Activated CD4-positive, alpha-beta T cell treated with anti-CD3 and anti-CD28 coated beads, Interleukin-2, amount 10 ng/mL, durations not matched to agents 7 days and 5 days (primary cell): ENCODE results near the gene PTDSS2. TPM values are rescaled to one million over a fixed set of nuclear protein-coding genes. Genes with fewer than 3 reads are reported as not detected.
"Not testable (repeated sequence)": the region's sequence is repeated elsewhere in the genome, so short reads cannot be mapped to it uniquely, and the experiment has no call there.

ENCODE experiments used
- CTCF ChIA-PET: fragments of 350-600 bp; sonication (Branson Sonifier 250); formaldehyde crosslinking; loops from one replicate; lab custom pipeline; 2021; ENCODE audit warnings: antibody characterized with exemption; lab: Charles Lee
- POLR2A ChIA-PET: fragments of 350-600 bp; sonication (Branson Sonifier 250); formaldehyde crosslinking; loops from one replicate; lab custom pipeline; 2021; ENCODE audit warnings: antibody characterized with exemption; lab: Charles Lee
- DNase-seq: peaks from one replicate; pipeline ENCODE4 v3.0.0-alpha.2; 2020
- H3K27ac Mint-ChIP-seq: one replicate; pipeline ENCODE4 v1.8.0; 2021; ENCODE audit warnings: mild to moderate bottlenecking, moderate library complexity, mixed read lengths
- H3K27me3 Mint-ChIP-seq: one replicate; pipeline ENCODE4 v1.8.0; 2021; ENCODE audit warnings: mixed read lengths
- H3K36me3 Mint-ChIP-seq: one replicate; pipeline ENCODE4 v1.8.0; 2021; ENCODE audit warnings: low read depth, mixed read lengths
- H3K4me1 Mint-ChIP-seq: one replicate; pipeline ENCODE4 v1.8.0; 2021; ENCODE audit warnings: mixed read lengths
- H3K4me3 Mint-ChIP-seq: one replicate; pipeline ENCODE4 v1.8.0; 2021; ENCODE audit warnings: mild to moderate bottlenecking, moderate library complexity, mixed read lengths
- H3K9me3 Mint-ChIP-seq: one replicate; pipeline ENCODE4 v1.8.0; 2021; ENCODE audit warnings: mixed read lengths
- total RNA-seq, 2 experiments: library from RNA; stranded (reverse); gene quantifications; one replicate each; pipeline ENCODE4 v1.2.3, GENCODE V29; 2021

The PTDSS2 gene
- total RNA-seq, 2 experiments from 2014 or later = 22.7 to 25.2 TPM

DNA sequence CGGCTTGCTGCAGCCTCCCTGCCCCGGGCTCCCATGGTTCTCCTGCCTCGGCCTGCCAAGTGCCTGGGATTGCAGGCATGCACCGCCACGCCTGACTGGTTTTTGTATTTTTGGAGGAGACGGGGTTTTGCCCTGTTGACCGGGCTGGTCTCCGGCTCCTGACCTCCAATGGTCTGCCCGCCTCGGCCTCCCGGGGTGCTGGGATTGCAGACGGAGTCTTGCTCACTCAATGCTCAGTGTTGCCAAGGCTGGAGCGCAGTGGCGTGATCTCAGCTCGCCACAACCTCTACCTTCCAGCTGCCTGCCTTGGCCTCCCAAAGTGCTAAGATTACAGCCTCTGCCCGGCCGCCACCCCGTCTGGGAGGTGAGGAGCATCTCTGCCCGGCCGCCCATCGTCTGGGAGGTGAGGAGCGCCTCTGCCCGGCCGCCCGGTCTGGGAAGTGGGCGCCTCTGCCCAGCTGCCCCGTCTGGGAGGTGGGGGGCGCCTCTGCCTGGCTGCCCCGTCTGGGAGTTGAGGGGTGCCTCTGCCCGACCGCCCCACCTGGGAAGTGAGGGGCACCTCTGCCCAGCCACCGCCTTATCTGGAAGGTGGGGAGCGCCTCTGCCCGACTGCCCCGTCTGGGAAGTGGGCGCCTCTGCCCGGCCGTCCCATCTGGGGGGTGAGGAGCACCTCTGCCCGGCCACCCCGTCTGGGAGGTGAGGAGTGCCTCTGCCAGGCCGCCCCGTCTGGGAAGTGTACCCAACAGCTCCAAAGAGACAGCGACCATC is 67.0 kb downstream of the PTDSS2 start:
- H3K27ac Mint-ChIP-seq, POLR2A ChIA-PET, H3K4me3 Mint-ChIP-seq, DNase-seq, H3K27me3 Mint-ChIP-seq, H3K4me1 Mint-ChIP-seq: not testable (repeated sequence)
- Mint-ChIP-seq H3K36me3 (peaks cover 16% of the 10 kb centered on the region), H3K9me3 (peaks cover 11% of the 10 kb centered on the region)
- CTCF ChIA-PET = interaction anchor here (0.5 to 2.6 kb wide), 2 partner anchors 10 to 153 kb away, joined by 4 to 64 read pairs; partner anchors contain the start of gene RNH1

GRCh38 chr11:518463-519202 is 68.6 kb downstream of the PTDSS2 start:
- Mint-ChIP-seq H3K36me3 (peaks cover 16% of the 10 kb centered on the region), H3K9me3 (peaks cover 11% of the 10 kb centered on the region), H3K27ac (no peak overlapping the region), H3K27me3 (no peaks in the 10 kb centered on the region), H3K4me1 (peaks cover 10% of the 10 kb centered on the region), H3K4me3 (peak overlapping the region; percentile 64)
- CTCF ChIA-PET = interaction anchor here (0.6 to 2.6 kb wide), 67 partner anchors 9 to 303 kb away, joined by 3 to 64 read pairs (median 4); partner anchors contain the start of genes HRAS, PHRF1, PIDD1 and RNH1
- peak; percentile 86 for DNase-seq
- POLR2A ChIA-PET = no interaction called here

- H3K9me3 Mint-ChIP-seq = peaks cover 11% of the 10 kb centered on the region
- no peak overlapping the region for H3K4me3 Mint-ChIP-seq
- CTCF ChIA-PET = interaction anchor here (0.6 kb wide), 1 partner anchor 47 kb away, joined by 3 read pairs; no protein-coding TSS in a partner anchor
- H3K4me1 Mint-ChIP-seq = peaks cover 10% of the 10 kb centered on the region
- POLR2A ChIA-PET = no interaction called here
- no peaks in the 10 kb centered on the region for H3K27me3 Mint-ChIP-seq
- H3K36me3 Mint-ChIP-seq = peaks cover 9% of the 10 kb centered on the region
- H3K27ac Mint-ChIP-seq = no peak overlapping the region
- DNase-seq = peak; percentile 22
Measured at GRCh38 chr11:520428-521176, 70.5 kb downstream of the PTDSS2 start.

DNA sequence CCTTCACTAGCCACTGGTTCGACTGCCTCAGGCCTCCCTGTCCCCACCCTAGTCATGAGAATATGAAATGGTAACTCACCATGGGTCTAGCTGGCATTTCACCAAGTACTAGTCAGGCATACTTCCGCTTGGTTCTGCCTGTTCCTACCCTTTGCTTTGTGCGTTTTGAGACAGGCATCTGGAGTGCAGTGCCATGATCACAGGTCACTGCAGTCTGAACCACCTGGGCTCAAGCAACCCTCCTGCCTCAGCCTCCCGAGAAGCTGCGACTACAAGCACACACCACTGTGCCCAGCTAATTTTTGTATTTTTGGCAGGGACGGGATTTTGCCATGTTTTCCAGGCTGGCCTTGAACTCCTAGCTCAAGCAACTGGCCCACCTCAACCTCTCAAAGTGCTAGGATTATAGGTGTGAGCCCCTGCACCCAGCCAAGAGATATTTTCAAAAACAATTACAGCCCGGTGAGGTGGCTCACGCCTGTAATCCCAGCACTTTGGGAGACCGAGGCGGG is 71.2 kb downstream of the PTDSS2 start:
- no peak for DNase-seq
- Mint-ChIP-seq H3K36me3 (peaks cover 7% of the 10 kb centered on the region), H3K4me1 (peaks cover 10% of the 10 kb centered on the region), H3K27me3 (no peaks in the 10 kb centered on the region), H3K4me3 (no peak overlapping the region), H3K27ac (no peak overlapping the region), H3K9me3 (peaks cover 7% of the 10 kb centered on the region)
- ChIA-PET CTCF (no interaction called here), POLR2A (no interaction called here)

- no peak for DNase-seq
- Mint-ChIP-seq H3K4me1 (no peaks in the 10 kb centered on the region), H3K4me3 (no peak overlapping the region), H3K36me3 (peaks cover 2% of the 10 kb centered on the region), H3K27me3 (no peaks in the 10 kb centered on the region), H3K27ac (no peak overlapping the region), H3K9me3 (no peaks in the 10 kb centered on the region)
- POLR2A ChIA-PET = no interaction called here
- CTCF ChIA-PET = interaction anchor here (1.2 kb wide), 1 partner anchor 28 kb away, joined by 3 read pairs; no protein-coding TSS in a partner anchor
Measured at GRCh38 chr11:526192-526591, 76.1 kb downstream of the PTDSS2 start.

- no peaks in the 10 kb centered on the region for H3K27me3 Mint-ChIP-seq
- H3K27ac Mint-ChIP-seq = no peak overlapping the region
- H3K36me3 Mint-ChIP-seq = peaks cover 10% of the 10 kb centered on the region
- ChIA-PET POLR2A (no interaction called here), CTCF (interaction anchor here (1.0 to 1.1 kb wide), 2 partner anchors 9 to 11 kb away, joined by 3 to 4 read pairs; no protein-coding TSS in a partner anchor)
- H3K4me1 Mint-ChIP-seq = no peaks in the 10 kb centered on the region
- H3K4me3 Mint-ChIP-seq = no peak overlapping the region
- no peak for DNase-seq
- H3K9me3 Mint-ChIP-seq = no peaks in the 10 kb centered on the region
Measured at GRCh38 chr11:528166-528814, 78.2 kb downstream of the PTDSS2 start.

DNA sequence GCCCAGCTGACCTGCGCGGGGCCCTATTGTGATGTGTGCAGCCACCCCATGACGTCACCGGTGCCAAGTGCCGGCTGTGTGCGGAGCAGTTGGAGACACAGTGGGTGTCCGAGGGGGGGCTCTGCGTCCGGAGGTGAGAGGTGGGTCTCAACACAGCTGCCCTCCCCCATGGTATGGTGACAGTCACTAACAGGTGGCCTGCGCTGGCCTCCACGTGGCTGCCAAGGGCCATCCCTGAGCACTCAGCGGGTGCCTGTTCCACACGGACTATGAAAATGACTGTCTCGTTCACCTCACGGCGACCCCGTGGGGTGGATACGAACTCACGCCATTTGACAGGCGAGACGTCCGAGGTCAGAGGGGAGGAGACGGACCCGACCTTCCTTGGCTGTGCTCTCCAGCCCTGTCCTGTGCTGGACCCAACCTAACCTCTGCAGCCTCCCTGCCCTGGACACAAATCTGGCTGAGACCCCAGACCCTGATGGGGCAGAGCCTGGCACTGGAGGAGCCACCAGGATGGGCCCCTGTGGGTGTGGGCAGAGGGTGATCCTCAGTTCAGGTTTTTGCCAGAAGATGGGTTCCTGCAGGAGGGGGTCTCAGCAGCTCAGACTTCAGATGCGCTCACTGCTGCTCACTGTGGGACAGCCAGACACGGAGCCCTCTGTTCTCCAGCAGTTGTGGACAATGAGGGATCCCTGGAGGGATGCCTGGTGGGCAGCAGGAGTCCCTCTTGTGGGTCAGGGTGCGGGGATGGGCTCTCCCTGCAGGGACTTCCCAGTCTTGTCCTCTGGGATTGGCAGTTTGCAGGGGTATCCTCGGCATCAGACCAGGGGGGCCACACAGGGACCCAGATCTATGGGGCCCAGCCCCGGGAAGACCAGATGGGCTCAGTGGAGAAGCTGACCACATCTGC is 79.0 kb downstream of the PTDSS2 start:
- Mint-ChIP-seq H3K27me3 (no peaks in the 10 kb centered on the region), H3K9me3 (no peaks in the 10 kb centered on the region), H3K27ac (no peak overlapping the region), H3K4me3 (no peak overlapping the region), H3K4me1 (peaks cover 4% of the 10 kb centered on the region), H3K36me3 (peaks cover 10% of the 10 kb centered on the region)
- CTCF ChIA-PET = interaction anchor here (1.1 kb wide), 1 partner anchor 10 kb away, joined by 4 read pairs; no protein-coding TSS in a partner anchor
- no peak for DNase-seq
- POLR2A ChIA-PET = interaction anchor here (0.5 to 0.6 kb wide), 2 partner anchors 9 to 20 kb away, joined by 3 to 4 read pairs; no protein-coding TSS in a partner anchor

DNA sequence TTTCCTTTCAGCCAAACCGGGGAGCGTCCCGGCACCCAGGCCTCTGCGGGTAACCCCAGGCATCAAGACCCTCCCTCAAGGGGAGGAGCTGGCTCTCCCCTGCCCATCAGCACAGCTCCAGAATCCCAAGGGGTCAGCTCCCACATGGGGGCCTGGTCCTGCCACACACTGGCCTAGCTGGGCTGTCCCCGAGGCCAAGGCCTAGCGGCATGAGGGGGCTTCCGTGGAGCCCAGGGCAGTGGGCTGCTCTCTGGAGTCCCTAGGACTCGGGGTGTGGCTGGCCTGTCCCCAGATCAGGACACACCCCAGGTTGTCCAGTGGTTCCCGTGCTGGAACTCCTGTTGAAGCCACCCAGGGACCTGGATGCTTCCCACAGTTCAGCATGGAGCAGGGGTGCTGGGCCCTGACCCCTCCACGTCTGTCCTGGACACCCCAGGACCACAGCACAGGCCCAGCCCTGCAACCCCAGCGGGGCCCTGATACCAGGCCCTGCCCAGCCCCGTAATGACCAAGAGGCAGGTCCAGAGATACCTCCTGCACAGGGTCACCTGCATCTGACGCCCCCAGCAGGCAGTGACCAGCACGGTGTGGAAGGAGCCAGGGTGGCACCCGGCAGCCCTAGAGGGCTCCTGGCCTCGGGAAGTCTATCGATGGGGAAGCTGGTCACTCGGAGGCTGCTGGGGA is 79.8 kb downstream of the PTDSS2 start:
- H3K4me3 Mint-ChIP-seq = no peak overlapping the region
- peaks cover 4% of the 10 kb centered on the region for H3K4me1 Mint-ChIP-seq
- H3K27me3 Mint-ChIP-seq = no peaks in the 10 kb centered on the region
- POLR2A ChIA-PET = interaction anchor here (0.5 to 0.6 kb wide), 2 partner anchors 10 to 21 kb away, joined by 3 to 4 read pairs; no protein-coding TSS in a partner anchor
- H3K36me3 Mint-ChIP-seq = peaks cover 10% of the 10 kb centered on the region
- H3K27ac Mint-ChIP-seq = no peak overlapping the region
- DNase-seq = no peak
- CTCF ChIA-PET = no interaction called here
- H3K9me3 Mint-ChIP-seq = no peaks in the 10 kb centered on the region

DNA sequence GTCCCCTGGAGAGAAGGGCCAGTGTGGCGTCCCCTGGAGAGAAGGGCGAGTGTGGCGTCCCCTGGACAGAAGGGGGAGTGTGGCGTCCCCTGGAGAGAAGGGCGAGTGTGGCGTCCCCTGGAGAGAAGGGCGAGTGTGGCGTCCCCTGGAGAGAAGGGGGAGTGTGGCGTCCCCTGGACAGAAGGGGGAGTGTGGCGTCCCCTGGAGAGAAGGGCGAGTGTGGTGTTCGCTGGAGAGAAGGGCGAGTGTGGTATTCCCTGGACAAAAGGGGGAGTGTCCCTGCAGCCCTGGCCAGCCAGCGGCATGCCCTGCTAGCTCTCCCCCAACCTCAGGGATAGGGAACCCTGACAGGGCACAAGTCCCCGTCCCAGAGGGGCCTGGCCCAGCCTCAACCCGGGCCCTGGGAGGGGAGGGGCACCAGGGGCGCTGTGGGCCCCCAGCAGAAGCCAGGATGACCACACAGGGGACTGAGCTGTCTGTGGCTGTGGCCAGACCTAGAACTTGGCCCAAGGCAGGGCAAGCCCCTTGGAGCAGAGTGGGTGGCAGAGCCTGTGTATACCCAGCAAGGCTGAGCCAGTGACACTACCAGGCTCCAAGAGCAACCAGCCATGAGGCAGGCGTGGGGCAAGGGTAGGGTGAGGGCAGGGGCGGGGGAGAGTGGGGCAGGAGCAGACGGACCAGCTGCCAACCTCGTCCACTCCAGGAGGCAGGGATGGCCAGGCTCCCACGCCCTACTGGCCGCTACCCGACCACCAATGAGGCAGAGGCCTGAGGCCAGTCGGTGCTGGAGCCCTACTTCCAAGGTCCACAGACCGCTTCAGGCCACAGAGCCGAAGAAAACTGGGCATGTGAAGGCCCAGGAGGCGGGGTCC is 81.1 kb downstream of the PTDSS2 start:
- Mint-ChIP-seq H3K27me3 (no peaks in the 10 kb centered on the region), H3K36me3 (peaks cover 10% of the 10 kb centered on the region), H3K9me3 (no peaks in the 10 kb centered on the region), H3K4me3 (no peak overlapping the region), H3K27ac (no peak overlapping the region), H3K4me1 (peaks cover 5% of the 10 kb centered on the region)
- no peak for DNase-seq
- CTCF ChIA-PET = interaction anchor here (0.6 to 5.2 kb wide), 3 partner anchors 13 to 122 kb away, joined by 3 to 36 read pairs (median 6); no protein-coding TSS in a partner anchor
- POLR2A ChIA-PET = no interaction called here

DNA sequence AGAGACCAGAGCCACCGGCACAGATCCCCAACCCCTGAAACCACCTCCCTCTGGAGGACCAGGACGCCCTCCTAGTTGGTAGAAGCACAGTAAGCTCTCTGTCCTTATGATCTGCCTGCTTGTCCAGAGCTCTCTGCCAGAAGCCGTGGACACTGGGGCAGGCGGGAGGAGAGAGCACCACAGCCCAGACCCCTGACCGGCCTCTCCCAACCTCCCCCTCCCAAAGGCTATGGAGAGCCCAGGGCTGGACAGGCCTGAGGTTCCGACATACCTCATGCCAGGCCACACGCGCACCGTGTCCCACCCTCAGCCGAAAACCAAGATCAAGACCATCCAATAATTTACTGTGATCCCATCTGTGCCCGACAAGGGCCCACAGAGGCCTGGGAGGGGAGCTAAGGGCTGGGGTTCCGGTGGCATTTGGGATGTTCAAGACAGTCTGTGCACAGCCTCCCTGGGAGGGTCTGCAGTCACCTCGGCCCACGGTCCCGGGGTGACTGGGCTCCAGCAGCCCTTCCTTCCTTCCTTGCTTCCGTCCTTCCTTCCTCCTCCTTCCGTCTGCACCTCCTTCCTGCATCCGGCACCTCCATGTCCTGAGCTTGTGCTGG is 81.9 kb downstream of the PTDSS2 start:
- no peak for DNase-seq
- Mint-ChIP-seq H3K27me3 (no peaks in the 10 kb centered on the region), H3K9me3 (no peaks in the 10 kb centered on the region), H3K4me1 (peaks cover 9% of the 10 kb centered on the region), H3K4me3 (no peak overlapping the region), H3K36me3 (peaks cover 10% of the 10 kb centered on the region), H3K27ac (no peak overlapping the region)
- POLR2A ChIA-PET = no interaction called here
- CTCF ChIA-PET = interaction anchor here (0.6 to 5.2 kb wide), 4 partner anchors 13 to 358 kb away, joined by 3 to 36 read pairs (median 4); no protein-coding TSS in a partner anchor
